ENCODE results near the gene GOLGA6L2.
"Not testable (repeated sequence)": the region's sequence is repeated elsewhere in the genome, so short reads cannot be mapped to it uniquely, and the experiment has no call there.

Gene GOLGA6L2

GRCh38 chr15:23411841-23412240 lies 35.2 kb downstream of the GOLGA6L2 start:
- TF ChIP-seq CTCF (IDR thresholded peaks at IDR 0.05) (no peak), ZFX (IDR thresholded peaks at IDR 0.05; ENCODE audit: borderline replicate concordance) (no peak)
- no peak overlapping the region for H3K27ac ChIP-seq

- no peak overlapping the region for H3K27ac ChIP-seq
Observed at GRCh38 chr15:23403550-23403949, 43.5 kb downstream of the GOLGA6L2 start.

GRCh38 chr15:23402544-23402943 lies 44.5 kb downstream of the GOLGA6L2 start:
- no peak overlapping the region for H3K27ac ChIP-seq
- TF ChIP-seq CTCF (IDR thresholded peaks at IDR 0.05) (no peak), ZFX (IDR thresholded peaks at IDR 0.05; ENCODE audit: borderline replicate concordance) (no peak)

More at GRCh38 chr15:23403550-23403949, 43.5 kb downstream of the GOLGA6L2 start:
- no peak for TF ChIP-seq CTCF (IDR thresholded peaks at IDR 0.05)
- no peak for TF ChIP-seq ZFX (IDR thresholded peaks at IDR 0.05; ENCODE audit: borderline replicate concordance)

GRCh38 chr15:23402140-23402539 lies 44.9 kb downstream of the GOLGA6L2 start:
- no peak for TF ChIP-seq CTCF (IDR thresholded peaks at IDR 0.05)
- TF ChIP-seq ZFX (IDR thresholded peaks at IDR 0.05; ENCODE audit: borderline replicate concordance): no peak

DNA sequence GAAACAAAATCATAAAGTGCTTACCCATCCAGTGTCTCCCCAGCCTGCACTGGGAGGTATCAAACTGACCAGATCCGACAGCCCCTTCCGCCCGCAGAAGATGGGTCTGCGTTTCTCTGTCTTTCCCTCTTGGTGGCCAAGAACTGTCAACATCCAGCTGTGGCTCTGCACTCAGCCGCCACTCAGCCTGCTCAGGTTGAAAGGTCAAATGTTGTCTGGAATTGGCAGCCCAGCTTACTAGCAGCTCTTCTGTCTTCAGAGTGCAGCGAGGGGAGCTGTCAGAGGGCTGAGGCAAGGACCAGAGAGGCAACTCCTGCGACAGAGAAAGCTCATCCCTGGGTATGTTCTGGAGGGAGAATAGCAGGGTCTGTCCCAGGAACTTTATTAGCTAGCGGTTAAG lies 45.4 kb downstream of the GOLGA6L2 start:
- TF ChIP-seq ZFX (IDR thresholded peaks at IDR 0.05; ENCODE audit: borderline replicate concordance): no peak
- TF ChIP-seq CTCF (IDR thresholded peaks at IDR 0.05): no peak
- no peak overlapping the region for H3K27ac ChIP-seq

More at GRCh38 chr15:23402140-23402539, 44.9 kb downstream of the GOLGA6L2 start:
- no peak overlapping the region for H3K27ac ChIP-seq

- H3K27ac ChIP-seq: not testable (repeated sequence)
Observed at GRCh38 chr15:23399207-23399606, 47.8 kb downstream of the GOLGA6L2 start.

DNA sequence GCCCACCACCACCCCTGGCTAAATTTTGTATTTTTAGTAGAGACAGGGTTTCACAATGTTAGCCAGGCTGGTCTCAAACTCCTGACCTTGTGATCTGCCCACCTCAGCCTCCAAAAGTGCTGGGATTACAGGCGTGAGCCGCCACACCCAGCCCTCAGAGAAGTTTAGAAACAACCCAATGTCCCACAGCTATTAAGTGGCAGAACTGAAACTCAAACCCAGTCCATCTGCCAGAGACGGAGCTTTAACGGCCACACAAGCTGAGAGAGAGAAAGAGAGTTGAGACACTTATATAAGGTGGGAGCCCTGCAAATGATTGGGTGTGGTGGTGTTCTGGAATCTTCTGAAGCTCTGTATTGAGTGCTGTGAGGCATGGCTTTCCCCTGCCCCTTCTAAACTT lies 48.7 kb downstream of the GOLGA6L2 start:
- not testable (repeated sequence) for H3K27ac ChIP-seq

- TF ChIP-seq ZFX (IDR thresholded peaks at IDR 0.05; ENCODE audit: borderline replicate concordance) (no peak), CTCF (IDR thresholded peaks at IDR 0.05) (no peak)
- no peak overlapping the region for H3K27ac ChIP-seq
Observed at GRCh38 chr15:23397779-23398178, 49.3 kb downstream of the GOLGA6L2 start.

All from 22Rv1 (cell line).